IMR-90 (cell line): Measurements from ENCODE around the gene RAD52. TPM values are rescaled to one million over a fixed set of nuclear protein-coding genes. Genes with fewer than 3 reads are reported as not detected.

Experiments used
- ATAC-seq: fragments of 200-7000 bp; cut with Tn5 transposase; 2 replicates; pipeline ENCODE4 v1.9.1; 2020; ENCODE audit warnings: low read depth, mild to moderate bottlenecking, moderate library complexity
- BruUV-seq: library from RNA; stranded (reverse); fragments of 400-500 nt; replicated peaks from 2 replicates; lab custom pipeline; 2021; lab: Mats Ljungman, UMichigan
- CTCF ChIA-PET: fragments of 300-600 bp; formaldehyde crosslinking; extraction: SDS; loops from one replicate; lab custom pipeline; 2021; ENCODE audit warnings: antibody characterized with exemption; lab: Yijun Ruan, JAX
- POLR2A ChIA-PET: fragments of 300-600 bp; sonication (Branson Sonifier 250); formaldehyde crosslinking; loops from one replicate; lab custom pipeline; 2022; ENCODE audit warnings: antibody characterized with exemption; ENCODE audit not compliant: unreplicated experiment; lab: Charles Lee
- DNase-seq: peaks from one replicate; pipeline ENCODE4 v3.0.0; 2013
- H2AFZ ChIP-seq: replicated peaks from 2 replicates; pipeline ENCODE3; 2013; ENCODE audit warnings: low read length, mild to moderate bottlenecking; ENCODE audit not compliant: poor library complexity
- H2AK5ac ChIP-seq: 2 replicates; pipeline ENCODE4 v1.6.1; 2013; ENCODE audit warnings: low read depth, low read length, inconsistent platforms
- H2AK9ac ChIP-seq: replicated peaks from 2 replicates; pipeline ENCODE3; 2013; ENCODE audit warnings: mild to moderate bottlenecking, low read depth, low read length, moderate library complexity; ENCODE audit not compliant: poor library complexity
- H2BK120ac ChIP-seq: 2 replicates; pipeline ENCODE4 v1.6.1; 2013; ENCODE audit warnings: low read depth, low read length, inconsistent platforms
- H2BK15ac ChIP-seq: 3 replicates; pipeline ENCODE4 v1.6.1; 2013; ENCODE audit warnings: low read depth, low read length, inconsistent platforms
- H2BK20ac ChIP-seq: 2 replicates; pipeline ENCODE4 v1.6.1; 2013; ENCODE audit warnings: low read depth, mild to moderate bottlenecking, inconsistent platforms, low read length, moderate library complexity
- H2BK5ac ChIP-seq: 2 replicates; pipeline ENCODE4 v1.6.1; 2013; ENCODE audit warnings: mild to moderate bottlenecking, low read depth, low read length, inconsistent platforms; ENCODE audit not compliant: poor library complexity, severe bottlenecking
- H3K14ac ChIP-seq: replicated peaks from 2 replicates; pipeline ENCODE4 v1.6.1; 2013; ENCODE audit warnings: low read depth, low read length, inconsistent platforms
- H3K18ac ChIP-seq: 2 replicates; pipeline ENCODE4 v1.6.1; 2013; ENCODE audit warnings: low read depth, low read length, control low read depth
- H3K23ac ChIP-seq: 2 replicates; pipeline ENCODE4 v1.6.1; 2013; ENCODE audit warnings: low read depth, low read length, inconsistent platforms
- H3K27ac ChIP-seq: 2 replicates; pipeline ENCODE4 v1.5.1; 2013; ENCODE audit warnings: mild to moderate bottlenecking, control low read depth, low read length; ENCODE audit not compliant: insufficient read depth
- H3K27me3 ChIP-seq: 2 replicates; pipeline ENCODE4 v1.6.1; 2013; ENCODE audit warnings: low read length; ENCODE audit not compliant: control insufficient read depth, insufficient read depth
- H3K36me3 ChIP-seq: 2 replicates; pipeline ENCODE4 v1.6.1; 2013; ENCODE audit warnings: low read length, mixed read lengths; ENCODE audit not compliant: control insufficient read depth, insufficient read depth
- H3K4ac ChIP-seq: 2 replicates; pipeline ENCODE4 v1.6.1; 2013; ENCODE audit warnings: low read depth, low read length, inconsistent platforms
- H3K4me1 ChIP-seq: 2 replicates; pipeline ENCODE4 v1.6.1; 2013; ENCODE audit warnings: low read length, mixed read lengths; ENCODE audit not compliant: control insufficient read depth, insufficient read depth
- H3K4me2 ChIP-seq: 2 replicates; pipeline ENCODE4 v1.6.1; 2013; ENCODE audit warnings: low read depth, mild to moderate bottlenecking, control low read depth, low read length, moderate library complexity
- H3K4me3 ChIP-seq: 2 replicates; pipeline ENCODE4 v1.5.1; 2013; ENCODE audit warnings: low read depth, mild to moderate bottlenecking, control low read depth, low read length, moderate library complexity; ENCODE audit not compliant: insufficient read depth
- H3K56ac ChIP-seq: 2 replicates; pipeline ENCODE4 v1.6.1; 2013; ENCODE audit warnings: low read length, inconsistent platforms; ENCODE audit not compliant: insufficient read depth; ENCODE audit errors: extremely low read depth
- H3K79me1 ChIP-seq, 2 experiments: 2 replicates each; pipeline ENCODE4 v1.6.1; 2013; ENCODE audit warnings: low read length in 2 of 2, inconsistent platforms in 1 of 2, low read depth in 1 of 2
- H3K9ac ChIP-seq: 2 replicates; pipeline ENCODE4 v1.6.1; 2013; ENCODE audit warnings: low read depth, low read length, control low read depth
- H3K9me1 ChIP-seq: 2 replicates; pipeline ENCODE4 v1.6.1; 2013; ENCODE audit warnings: low read length, inconsistent platforms; ENCODE audit not compliant: insufficient read depth
- H3K9me3 ChIP-seq: 2 replicates; pipeline ENCODE4 v1.6.1; 2013; ENCODE audit warnings: low read length; ENCODE audit not compliant: control insufficient read depth, insufficient read depth
- H4K20me1 ChIP-seq: 2 replicates; pipeline ENCODE4 v1.6.1; 2013; ENCODE audit warnings: low read length, inconsistent platforms; ENCODE audit not compliant: insufficient read depth
- H4K5ac ChIP-seq: 2 replicates; pipeline ENCODE4 v1.6.1; 2013; ENCODE audit warnings: mild to moderate bottlenecking, low read depth, low read length, control low read depth
- H4K8ac ChIP-seq, 2 experiments: 2 replicates each; pipeline ENCODE4 v1.6.1; 2013; ENCODE audit warnings: low read depth in 2 of 2, low read length in 2 of 2, control low read depth in 1 of 2, inconsistent platforms in 1 of 2
- H4K91ac ChIP-seq: 2 replicates; pipeline ENCODE4 v1.6.1; 2013; ENCODE audit warnings: low read depth, low read length, inconsistent platforms; ENCODE audit not compliant: insufficient read depth
- BHLHE40 ChIP-seq: fragments of 150-350 bp; IDR thresholded peaks from 2 replicates; pipeline ENCODE4 v1.6.1; 2016; ENCODE audit warnings: mild to moderate bottlenecking, low read depth, low read length
- CEBPB ChIP-seq: IDR thresholded peaks from 2 replicates; pipeline ENCODE4 v1.6.1; 2012; ENCODE audit warnings: low read depth, low read length, improper control_type of control experiment
- CHD1 ChIP-seq: IDR thresholded peaks from 2 replicates; pipeline ENCODE4 v1.6.1; 2012; ENCODE audit warnings: low read depth, low read length, improper control_type of control experiment
- CTCF ChIP-seq: conservative IDR thresholded peaks from 2 replicates; pipeline ENCODE4 v1.5.1; 2012; ENCODE audit warnings: mild to moderate bottlenecking, low read depth, low read length, improper control_type of control experiment
- ELK1 ChIP-seq: fragments of 150-350 bp; IDR thresholded peaks from 2 replicates; pipeline ENCODE4 v1.6.1; 2016; ENCODE audit warnings: low read depth, mild to moderate bottlenecking, low read length, moderate library complexity, borderline replicate concordance
- FOS ChIP-seq: fragments of 150-350 bp; IDR thresholded peaks from 2 replicates; pipeline ENCODE4 v1.6.1; 2016; ENCODE audit warnings: low read depth, low read length
- MAFK ChIP-seq: IDR thresholded peaks from 2 replicates; pipeline ENCODE4 v1.6.1; 2012; ENCODE audit warnings: low read depth, low read length, improper control_type of control experiment
- MAZ ChIP-seq: IDR thresholded peaks from 2 replicates; pipeline ENCODE4 v1.6.1; 2012; ENCODE audit warnings: low read depth, mild to moderate bottlenecking, low read length, improper control_type of control experiment, moderate library complexity, borderline replicate concordance
- MXI1 ChIP-seq: IDR thresholded peaks from 2 replicates; pipeline ENCODE4 v1.6.1; 2012; ENCODE audit warnings: low read depth, mild to moderate bottlenecking, low read length, moderate library complexity, borderline replicate concordance
- NFE2L2 ChIP-seq: fragments of 150-350 bp; IDR thresholded peaks from 2 replicates; pipeline ENCODE4 v1.6.1; 2016; ENCODE audit warnings: low read depth, mild to moderate bottlenecking, low read length
- POLR2A ChIP-seq: IDR thresholded peaks from 2 replicates; pipeline ENCODE4 v1.6.1; 2012; ENCODE audit warnings: mild to moderate bottlenecking, low read depth, low read length
- RAD21 ChIP-seq: IDR thresholded peaks from 2 replicates; pipeline ENCODE4 v1.6.1; 2012; ENCODE audit warnings: low read length, improper control_type of control experiment
- RCOR1 ChIP-seq: IDR thresholded peaks from 2 replicates; pipeline ENCODE4 v1.6.1; 2012; ENCODE audit warnings: mild to moderate bottlenecking, low read length, improper control_type of control experiment; ENCODE audit not compliant: insufficient replicate concordance
- RFX5 ChIP-seq: IDR thresholded peaks from 2 replicates; pipeline ENCODE4 v1.8.0; 2012; ENCODE audit warnings: low read depth, mild to moderate bottlenecking, low read length, moderate library complexity
- SMC3 ChIP-seq: fragments of 150-350 bp; IDR thresholded peaks from 2 replicates; pipeline ENCODE4 v1.6.1; 2016; ENCODE audit warnings: low read depth, mild to moderate bottlenecking, antibody characterized with exemption, low read length, moderate library complexity
- USF2 ChIP-seq: fragments of 150-350 bp; IDR thresholded peaks from 2 replicates; pipeline ENCODE4 v1.6.1; 2017; ENCODE audit warnings: mild to moderate bottlenecking, antibody characterized with exemption, low read length, low read depth
- WGBS, 2 experiments: methylation state at CpG; one replicate each; pipeline versions ENCODE4 v1.1.5 to v1.1.7; 2013; ENCODE audit warnings: missing lambda C conversion rate in 2 of 2; ENCODE audit not compliant: insufficient read length in 1 of 2; ENCODE audit errors: extremely low coverage in 2 of 2; 5-methylcytosine and 5-hydroxymethylcytosine counted together
- dilution Hi-C: fragments of 300-500 bp; cut with HindIII; formaldehyde crosslinking; loops from one replicate; pipeline ENCODE4 v1.14.3; 2018; ENCODE audit warnings: low sequenced_read_pairs; ENCODE audit not compliant: unreplicated experiment
- in situ Hi-C: fragments of 300-500 bp; cut with MboI; formaldehyde crosslinking; loops from 3 replicates; pipeline ENCODE4 v1.14.3; 2019; ENCODE audit warnings: low sequenced_read_pairs, inconsistent platforms, mixed read lengths
- intact Hi-C: fragments of 100-400 bp; cut with micrococcal nuclease; formaldehyde crosslinking; loops from 2 replicates; pipeline ENCODE4 v1.10.0; 2022
- polyA plus RNA-seq, 3 experiments: library from polyadenylated mRNA; depleted of rRNA; stranded (reverse); fragments of >200 nt; gene quantifications; 2 replicates each; pipeline ENCODE4 v1.2.3, GENCODE V29; 2012; ENCODE audit warnings: low replicate concordance in 1 of 3
- total RNA-seq: library from RNA; depleted of rRNA; stranded (reverse); fragments of >200 nt; gene quantifications from 2 replicates; pipeline ENCODE4 v1.2.3, GENCODE V29; 2012

Gene RAD52
- total and polyA plus RNA-seq, 2 of the 4 experiments (the other 2 are of a cell fraction) = 10.7 to 11.3 TPM

- intact Hi-C loops = no loop called here
- DNase-seq = no peak
- peaks cover 5% of the 10 kb centered on the region for H3K4me1 ChIP-seq
- BruUV-seq = no TSS peak
- H3K4ac ChIP-seq = no peak overlapping the region
- no peak overlapping the region for H4K8ac ChIP-seq
- H4K5ac ChIP-seq = no peak overlapping the region
- no peaks in the 10 kb centered on the region for H3K36me3 ChIP-seq
- H3K9ac ChIP-seq = no peak overlapping the region
- no peak overlapping the region for H3K23ac ChIP-seq
- H3K9me1 ChIP-seq = no peaks in the 10 kb centered on the region; the same call in 1 of the 2 replicates
- no peak overlapping the region for H4K91ac ChIP-seq
- dilution Hi-C loops = no loop called here
- TF ChIP-seq CEBPB (no peak), USF2 (no peak), MAZ (no peak), BHLHE40 (no peak), CTCF (no peak), NFE2L2 (no peak), CHD1 (no peak), ELK1 (no peak), MAFK (no peak), RAD21 (no peak), MXI1 (no peak), RCOR1 (no peak), SMC3 (no peak), RFX5 (no peak), FOS (no peak), POLR2A (no peak)
- H3K56ac ChIP-seq = no peak overlapping the region
- no peak overlapping the region for H3K4me3 ChIP-seq
- H2AK5ac ChIP-seq = no peak overlapping the region
- no peak overlapping the region for H2BK15ac ChIP-seq
- in situ Hi-C loops = no loop called here
- no peak overlapping the region for H2BK20ac ChIP-seq
- ChIA-PET POLR2A (no interaction called here), CTCF (no interaction called here)
- H2BK5ac ChIP-seq = no peak overlapping the region
- ATAC-seq = no peak
- no peaks in the 10 kb centered on the region for H3K27me3 ChIP-seq
- no peak overlapping the region for H3K18ac ChIP-seq
- no peak overlapping the region for H2AFZ ChIP-seq
- H3K27ac ChIP-seq = no peak overlapping the region
- no CpG with 5 or more reads among the region's 8 CpGs for WGBS, 2 experiments
- no peak overlapping the region for H2BK120ac ChIP-seq
- no peak overlapping the region for H2AK9ac ChIP-seq
- no peaks in the 10 kb centered on the region for H4K20me1 ChIP-seq
- H3K14ac ChIP-seq = no peak overlapping the region
- H3K79me1 ChIP-seq = no peaks in the 10 kb centered on the region
- H3K9me3 ChIP-seq = no peaks in the 10 kb centered on the region
- no peak overlapping the region for H3K4me2 ChIP-seq
Observed at GRCh38 chr12:981176-981828, 31.8 kb upstream of the RAD52 start.
